Measurements from ENCODE around the gene INAFM2.

DNA sequence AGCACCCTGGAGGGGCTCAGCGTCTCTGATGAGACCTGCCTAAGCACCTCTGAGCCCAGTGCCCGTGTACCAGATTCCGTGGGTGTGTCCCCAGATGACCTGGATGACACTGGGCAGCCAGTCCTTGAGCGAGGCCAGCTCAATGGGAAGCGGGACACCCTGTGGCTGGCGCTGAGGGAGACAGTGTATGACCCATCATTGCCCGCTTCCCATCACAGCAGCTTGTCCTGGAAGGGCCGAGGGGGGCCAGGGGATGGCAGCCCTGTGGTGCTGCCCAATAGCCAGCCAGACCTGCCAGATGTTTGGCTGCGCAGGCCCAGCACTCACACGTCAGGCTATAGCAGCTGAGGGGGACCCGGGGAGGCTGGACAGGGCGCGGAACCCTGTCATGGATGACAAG lies 46.5 kb downstream of the INAFM2 start:
- TF ChIP-seq GATA2 (IDR thresholded peaks at IDR 0.05; ENCODE audit: insufficient read depth, insufficient read length, low read depth, low read length) (no peak), CTCF (IDR thresholded peaks at IDR 0.05; ENCODE audit: extremely low read depth in 1 of 2, insufficient read depth in 1 of 2, low read depth in 1 of 2, low read length in 2 of 2) (no peak), POLR2AphosphoS5 (IDR thresholded peaks at IDR 0.05; ENCODE audit: insufficient read depth, low read depth, low read length) (no peak), POLR2A (IDR thresholded peaks at IDR 0.05; ENCODE audit: low read depth, low read length) (no peak)
